NCI-H2196 (cell line): ENCODE data around the gene MYO7B.

Source experiments
- DNase-seq: peaks from one replicate; lab custom pipeline; 2025; ENCODE audit not compliant: unreplicated experiment; lab: John Stamatoyannopoulos, UW

The MYO7B gene

DNA sequence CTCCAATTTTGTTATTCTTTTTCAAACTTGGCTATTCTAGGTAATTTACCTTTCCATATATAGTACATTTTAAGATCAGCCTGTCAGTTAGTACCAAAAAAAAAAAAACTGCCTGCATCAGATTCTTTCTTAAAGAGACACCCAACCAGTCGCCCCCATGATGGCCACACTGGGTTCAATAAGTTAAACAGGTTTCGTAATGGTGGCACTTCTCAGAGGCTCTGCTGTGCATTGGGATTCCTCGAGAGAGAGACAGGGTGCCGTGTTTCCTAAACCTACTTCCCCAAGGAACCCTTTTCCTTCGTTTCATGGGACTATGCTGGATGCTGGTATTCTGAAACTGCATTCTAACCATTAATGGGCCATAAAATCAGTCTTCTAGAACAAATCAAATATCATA lies 37.4 kb downstream of the MYO7B start:
- no peak for DNase-seq

DNA sequence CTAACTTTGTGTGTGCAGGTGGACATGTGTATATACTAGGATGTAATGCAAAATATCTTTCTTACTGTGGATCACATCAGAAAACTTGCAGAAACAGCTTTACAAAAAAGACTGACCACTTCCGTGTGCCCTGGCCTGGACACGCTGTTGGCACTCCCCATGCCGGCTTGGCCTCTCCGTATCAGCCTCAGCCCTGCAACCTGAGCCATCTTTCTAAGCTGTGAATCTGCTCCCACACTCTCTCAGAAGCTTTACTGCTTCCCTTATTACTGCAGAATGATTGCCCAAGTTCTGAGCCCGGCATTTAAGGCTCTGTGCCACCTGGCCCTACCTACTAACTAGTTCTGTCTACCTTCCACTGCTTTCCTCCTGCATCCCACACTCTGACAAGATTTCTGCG lies 37.8 kb downstream of the MYO7B start:
- no peak for DNase-seq

DNA sequence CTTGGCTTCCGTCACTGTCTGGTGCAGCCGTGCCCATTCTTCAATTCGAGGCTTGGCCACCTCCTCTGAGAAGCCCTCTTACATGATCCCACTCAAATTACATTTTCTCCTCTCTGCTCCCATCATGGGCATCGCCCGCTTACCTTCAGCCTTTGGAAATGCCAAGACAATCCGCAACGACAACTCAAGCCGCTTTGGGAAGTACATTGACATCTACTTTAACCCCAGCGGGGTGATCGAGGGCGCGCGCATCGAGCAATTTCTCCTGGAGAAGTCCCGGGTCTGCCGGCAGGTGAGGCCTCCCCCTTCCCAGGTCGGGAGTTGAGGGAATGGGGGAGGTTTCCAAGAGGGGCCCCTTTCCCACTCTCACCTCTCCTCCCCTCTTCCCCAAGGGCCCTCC lies 38.3 kb downstream of the MYO7B start:
- no peak for DNase-seq

- DNase-seq: no peak
Measured at GRCh38 chr2:127574656-127575055, 39.2 kb downstream of the MYO7B start.

DNA sequence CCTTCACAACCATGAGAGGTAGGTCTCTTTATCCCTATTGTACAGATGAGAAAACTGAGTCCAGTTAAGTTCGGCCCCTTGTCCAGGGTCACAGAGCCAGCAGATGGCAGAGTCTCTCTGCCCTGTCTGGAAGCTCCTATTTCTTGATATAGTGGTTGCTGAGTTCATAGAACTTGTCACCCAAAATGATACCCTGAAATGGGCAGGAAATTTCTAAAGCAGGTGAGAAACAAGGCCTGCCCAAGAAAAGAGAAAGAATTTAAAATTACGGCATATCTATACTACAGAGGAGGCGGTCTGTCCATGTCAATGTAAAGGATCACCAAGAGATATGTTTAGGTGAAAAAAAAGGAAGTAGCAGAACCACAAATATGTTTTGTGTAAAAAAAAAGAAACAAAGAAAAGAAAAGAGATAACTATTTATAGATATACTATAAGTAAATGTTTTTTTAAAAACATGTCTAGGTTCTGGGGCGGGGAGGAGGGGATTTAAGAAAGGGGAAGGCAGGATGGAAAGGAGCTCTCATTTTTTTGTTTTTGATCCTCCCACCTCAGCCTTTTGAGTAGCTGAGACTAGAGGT lies 39.8 kb downstream of the MYO7B start:
- DNase-seq: no peak

DNA sequence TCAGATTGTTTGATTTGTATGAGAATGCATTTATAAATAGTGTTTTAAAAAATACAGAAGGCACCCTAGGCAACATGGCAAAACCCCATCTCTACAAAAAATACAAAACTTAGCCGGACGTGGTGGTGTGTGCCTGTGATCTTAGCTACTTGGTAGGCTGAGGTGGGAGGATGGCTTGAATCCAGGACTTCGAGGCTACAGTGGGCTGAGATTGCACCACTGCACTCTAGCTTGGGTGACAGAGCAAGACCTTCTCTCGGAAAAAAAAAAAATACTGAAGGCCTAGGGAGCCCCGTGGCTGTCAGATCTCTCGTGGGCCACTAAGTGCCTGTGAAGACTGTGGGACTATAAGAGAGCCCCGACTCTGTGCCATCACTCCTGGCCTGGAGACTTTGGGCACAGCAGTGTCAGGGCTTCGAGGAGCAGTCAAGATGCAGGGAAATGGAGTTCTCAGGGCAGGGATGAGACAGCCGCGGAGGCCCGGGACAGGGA lies 40.5 kb downstream of the MYO7B start:
- no peak for DNase-seq

DNA sequence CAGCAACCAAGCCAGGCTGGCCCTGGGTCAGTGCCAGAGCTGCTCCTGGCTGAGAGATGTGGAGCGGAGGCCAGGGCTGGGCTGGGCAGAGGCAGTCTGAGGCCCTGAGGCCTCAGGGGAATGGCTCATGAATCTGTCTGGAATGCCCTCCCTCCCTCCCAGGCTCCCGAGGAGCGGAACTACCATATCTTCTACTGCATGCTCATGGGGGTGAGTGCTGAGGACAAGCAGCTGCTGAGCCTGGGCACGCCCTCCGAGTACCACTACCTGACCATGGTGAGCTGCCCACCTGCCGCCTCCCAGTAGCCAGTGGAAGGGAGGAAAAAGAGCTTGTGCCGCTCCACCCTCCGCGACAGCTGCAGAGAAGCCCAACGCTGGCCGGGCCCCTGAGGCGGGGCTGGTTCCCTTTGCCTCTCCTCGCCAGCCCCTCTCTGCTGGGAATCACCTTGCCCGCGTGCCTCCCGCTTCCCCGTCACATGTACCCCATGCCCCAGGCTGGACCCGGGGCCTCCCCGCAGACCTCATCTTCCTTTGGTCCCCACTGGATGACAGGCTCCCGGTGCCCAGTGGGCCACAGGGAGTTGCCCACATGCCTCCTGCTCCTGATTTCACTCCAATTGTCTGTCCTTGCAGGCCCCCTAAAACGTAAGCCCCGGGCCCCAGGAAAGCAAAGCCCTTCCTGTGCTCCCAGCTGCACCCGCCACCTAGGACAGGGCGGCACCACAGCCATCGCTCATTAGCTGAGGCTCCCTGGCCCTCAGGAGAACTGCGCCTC lies 41.1 kb downstream of the MYO7B start:
- DNase-seq: no peak

- DNase-seq: no peak
Measured at GRCh38 chr2:127577208-127577475, 41.7 kb downstream of the MYO7B start.

DNA sequence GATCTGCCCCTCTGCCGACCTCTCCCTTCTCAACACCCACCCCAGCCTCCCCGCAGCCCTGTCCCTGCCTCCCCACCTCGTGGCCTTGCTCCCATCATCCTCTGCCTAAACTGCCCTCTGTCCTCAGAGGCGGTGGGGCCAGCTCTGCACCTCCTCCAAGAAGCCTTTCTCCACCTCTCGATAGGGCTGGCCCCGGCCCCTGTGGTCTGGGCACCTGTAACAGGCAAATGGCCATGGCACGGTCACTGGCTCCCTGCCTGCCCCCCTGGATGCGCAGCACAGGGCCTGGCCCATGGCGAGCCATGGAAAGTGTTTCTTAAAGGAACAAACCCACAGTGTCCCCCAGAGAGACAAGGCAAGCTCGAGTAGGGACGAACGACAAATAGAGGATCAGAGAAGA lies 42.0 kb downstream of the MYO7B start:
- no peak for DNase-seq

DNA sequence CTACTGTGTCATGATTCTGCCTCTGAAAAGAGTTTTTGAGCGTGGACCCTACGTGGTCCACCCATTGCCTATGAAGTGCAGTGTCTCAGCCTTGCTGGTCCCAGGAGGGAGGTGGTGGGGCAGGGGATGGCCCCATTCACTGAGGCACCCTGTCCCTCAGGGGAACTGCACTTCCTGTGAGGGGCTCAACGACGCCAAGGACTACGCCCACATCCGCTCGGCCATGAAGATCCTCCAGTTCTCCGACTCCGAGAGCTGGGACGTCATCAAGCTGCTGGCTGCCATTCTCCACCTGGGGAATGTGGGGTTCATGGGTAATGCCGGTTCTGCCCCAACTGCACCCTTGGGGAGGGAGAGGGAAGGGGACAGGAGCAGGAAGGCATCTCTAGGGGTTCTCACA lies 42.5 kb downstream of the MYO7B start:
- no peak for DNase-seq

GRCh38 chr2:127578411-127578810 lies 42.9 kb downstream of the MYO7B start:
- DNase-seq: no peak

DNA sequence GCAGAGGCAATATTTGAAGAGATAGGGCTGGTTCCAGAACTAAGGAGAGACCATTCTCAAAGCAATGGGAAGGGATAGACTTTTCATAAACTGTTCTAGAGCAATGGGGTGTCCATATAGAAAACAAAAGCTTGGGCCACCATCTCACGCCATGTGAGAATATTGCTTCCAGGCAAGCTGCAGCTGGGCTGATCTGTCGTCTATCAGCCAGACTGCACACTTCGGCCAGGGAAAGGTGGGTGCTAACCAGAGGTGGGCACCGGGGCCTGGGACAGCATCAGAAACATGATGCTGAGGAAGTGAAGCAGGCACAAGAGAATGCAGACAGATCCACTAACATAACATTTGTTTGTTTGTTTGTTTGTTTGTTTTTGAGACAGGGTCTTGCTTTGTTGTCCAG lies 43.7 kb downstream of the MYO7B start:
- DNase-seq: no peak

GRCh38 chr2:127580167-127581049 lies 44.9 kb downstream of the MYO7B start:
- no peak for DNase-seq

- DNase-seq: no peak
Measured at GRCh38 chr2:127581050-127581345, 45.5 kb downstream of the MYO7B start.

GRCh38 chr2:127581516-127582490 lies 46.3 kb downstream of the MYO7B start:
- DNase-seq: no peak

- DNase-seq: no peak
Measured at GRCh38 chr2:127582863-127583861, 47.7 kb downstream of the MYO7B start.

DNA sequence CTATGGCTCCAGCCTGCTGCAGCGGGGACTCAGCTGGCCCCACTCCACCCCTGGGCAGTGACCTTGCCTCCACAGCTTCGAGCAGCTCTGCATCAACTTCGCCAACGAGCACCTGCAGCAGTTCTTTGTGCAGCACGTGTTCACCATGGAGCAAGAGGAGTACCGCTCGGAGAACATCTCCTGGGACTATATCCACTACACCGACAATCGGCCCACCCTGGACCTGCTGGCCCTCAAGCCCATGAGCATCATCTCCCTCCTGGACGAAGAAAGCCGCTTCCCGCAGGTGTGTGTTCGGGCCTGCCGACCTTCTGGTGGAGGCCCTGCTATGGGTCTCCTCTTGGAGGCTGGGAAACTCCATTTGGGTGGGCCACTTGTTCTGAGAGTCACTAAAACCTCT lies 48.6 kb downstream of the MYO7B start:
- DNase-seq: no peak

- DNase-seq: no peak
Measured at GRCh38 chr2:127584516-127585033, 49.1 kb downstream of the MYO7B start.

- no peak for DNase-seq
Measured at GRCh38 chr2:127585270-127585807, 49.9 kb downstream of the MYO7B start.
